HepG2 (cell line): Measurements from ENCODE around the gene MYH9. TPM values are rescaled to one million over a fixed set of nuclear protein-coding genes. Genes with fewer than 3 reads are reported as not detected.

Experiments
- DNMT1 ChIP-seq: sonication (generic); formaldehyde crosslinking; IDR thresholded peaks from 2 replicates; pipeline ENCODE4 v1.5.1; 2020; ENCODE audit warnings: mild to moderate bottlenecking, missing genetic modification reagents
- EED ChIP-seq: sonication (generic); formaldehyde crosslinking; IDR thresholded peaks from 2 replicates; pipeline ENCODE4 v1.5.0; 2020; ENCODE audit warnings: mild to moderate bottlenecking, missing genetic modification reagents
- HDAC2 ChIP-seq: sonication (generic); formaldehyde crosslinking; IDR thresholded peaks from 2 replicates; pipeline ENCODE4 v1.4.0; 2020; ENCODE audit warnings: missing genetic modification reagents
- KLF12 ChIP-seq: sonication (generic); formaldehyde crosslinking; IDR thresholded peaks from 2 replicates; pipeline ENCODE4 v1.4.0; 2020; ENCODE audit warnings: missing genetic modification reagents, borderline replicate concordance
- NR2F6 ChIP-seq, 2 experiments: IDR thresholded peaks; 2 replicates each; pipeline ENCODE4 v1.6.1; 2016; ENCODE audit warnings: antibody characterized with exemption in 1 of 2, mild to moderate bottlenecking in 1 of 2
- SP140L ChIP-seq: sonication (generic); formaldehyde crosslinking; IDR thresholded peaks from 2 replicates; pipeline ENCODE4 v1.4.0; 2020; ENCODE audit warnings: missing genetic modification reagents, borderline replicate concordance
- TBX3 ChIP-seq: fragments of 450-650 bp; IDR thresholded peaks from 2 replicates; pipeline ENCODE4 v1.6.1; 2017; ENCODE audit warnings: antibody characterized with exemption, mild to moderate bottlenecking, inconsistent platforms, borderline replicate concordance
- ZFAT ChIP-seq: sonication (generic); formaldehyde crosslinking; conservative IDR thresholded peaks from 2 replicates; pipeline ENCODE4 v1.8.1; 2023; ENCODE audit warnings: missing genetic modification reagents, inconsistent platforms
- ZFP62 ChIP-seq: sonication (generic); formaldehyde crosslinking; IDR thresholded peaks from 2 replicates; pipeline ENCODE4 v1.4.0; 2020; ENCODE audit warnings: missing genetic modification reagents
- ZNF282 ChIP-seq: fragments of 450-650 bp; IDR thresholded peaks from 2 replicates; pipeline ENCODE4 v1.6.1; 2018; ENCODE audit not compliant: partially characterized antibody
- ZNF333 ChIP-seq: sonication (generic); formaldehyde crosslinking; IDR thresholded peaks from 2 replicates; pipeline ENCODE4 v1.4.0; 2020; ENCODE audit warnings: mild to moderate bottlenecking, missing genetic modification reagents, borderline replicate concordance
- ZNF430 ChIP-seq: sonication (generic); formaldehyde crosslinking; IDR thresholded peaks from 2 replicates; pipeline ENCODE4 v1.9.0; 2021; ENCODE audit warnings: mild to moderate bottlenecking, missing genetic modification reagents
- ZNF660 ChIP-seq: sonication (generic); formaldehyde crosslinking; IDR thresholded peaks from 2 replicates; pipeline ENCODE4 v1.5.1; 2020; ENCODE audit warnings: mild to moderate bottlenecking, low read depth, missing genetic modification reagents, borderline replicate concordance
- polyA plus RNA-seq, 8 experiments: library from polyadenylated mRNA; depleted of rRNA in 3 of 8; stranded (reverse) in 7 of 8; unstranded in 1 of 8; fragments of >200 nt; fragmentation: Illumina TruSeq in 4 of 8; extraction: Trizol in 4 of 8; gene quantifications; 2 replicates each; pipeline versions ENCODE4 v1.2.1 to v1.2.3, GENCODE V29; 2011 to 2016; ENCODE audit warnings: low read depth in 4 of 8, missing spikeins in 1 of 8, mixed read lengths in 1 of 8; ENCODE audit not compliant: insufficient read depth in 1 of 8
- total RNA-seq, 5 experiments: library from RNA; depleted of rRNA; stranded (reverse); fragments of >200 nt; fragmentation: Illumina TruSeq; extraction: Trizol; gene quantifications; 2 replicates each; pipeline ENCODE4 v1.2.3, GENCODE V29; 2016; ENCODE audit warnings: low read depth in 1 of 5
- TF ChIP-seq, protein P1 (sequence below): sonication (generic); formaldehyde crosslinking; IDR thresholded peaks from 2 replicates; pipeline ENCODE4 v1.5.0; 2020; ENCODE audit warnings: missing genetic modification reagents
- TF ChIP-seq, protein P2 (sequence below): sonication (generic); formaldehyde crosslinking; IDR thresholded peaks from 2 replicates; pipeline ENCODE4 v1.4.0; 2020; ENCODE audit warnings: mild to moderate bottlenecking, low read depth, missing genetic modification reagents
- TF ChIP-seq, protein P3 (sequence below): IDR thresholded peaks from 2 replicates; pipeline ENCODE4 v1.6.1; 2018; ENCODE audit warnings: missing genetic modification reagents, mild to moderate bottlenecking, missing compliant biosample characterization

MYH9 gene
- total and polyA plus RNA-seq, 2 of the 13 experiments (the other 11 are each of a cell fraction or from before 2014, with no cell fraction given) = 50.7 to 98.5 TPM

DNA sequence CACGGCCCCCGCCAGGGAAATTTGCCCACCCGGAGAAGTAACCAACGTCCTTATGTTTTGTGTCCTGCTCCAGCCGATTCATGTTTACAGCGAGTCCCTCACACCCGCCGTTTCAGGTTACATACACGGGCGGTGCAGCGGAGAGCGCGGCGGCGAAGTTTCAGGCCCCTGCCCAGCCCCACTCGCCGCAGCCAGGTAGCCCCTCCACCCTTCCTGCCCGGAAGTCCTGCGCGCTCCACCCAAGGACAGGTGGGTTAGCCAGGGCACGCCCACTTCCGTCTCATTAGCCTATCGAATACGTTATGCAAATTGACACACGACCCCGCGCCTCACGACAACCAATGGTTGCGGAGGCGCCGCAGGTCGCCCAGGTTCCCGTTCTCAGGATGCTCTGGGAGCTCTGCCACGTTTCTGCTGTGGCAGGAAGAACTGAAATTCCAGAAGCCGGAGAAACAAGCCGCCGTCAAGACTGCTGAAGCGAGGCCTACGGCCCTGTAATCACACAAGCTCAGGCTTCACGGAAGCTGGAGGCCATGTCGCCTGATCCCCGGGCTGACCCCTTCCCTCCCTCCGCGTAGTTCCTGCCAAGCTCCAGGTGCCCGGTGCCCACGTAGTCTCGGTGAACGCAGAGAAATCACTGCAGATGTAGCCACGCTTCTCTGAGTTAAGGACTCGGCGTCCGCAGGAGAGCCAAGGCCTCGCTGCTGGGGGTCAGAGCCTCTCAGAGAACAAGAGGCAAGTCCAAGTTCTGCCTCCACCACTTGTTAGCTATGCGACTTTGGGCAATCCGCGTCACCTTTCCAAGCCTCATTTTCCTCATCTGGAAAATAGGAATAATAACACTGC lies 22.4 kb upstream of the MYH9 start (continued):
- TF ChIP-seq, protein P1, sequence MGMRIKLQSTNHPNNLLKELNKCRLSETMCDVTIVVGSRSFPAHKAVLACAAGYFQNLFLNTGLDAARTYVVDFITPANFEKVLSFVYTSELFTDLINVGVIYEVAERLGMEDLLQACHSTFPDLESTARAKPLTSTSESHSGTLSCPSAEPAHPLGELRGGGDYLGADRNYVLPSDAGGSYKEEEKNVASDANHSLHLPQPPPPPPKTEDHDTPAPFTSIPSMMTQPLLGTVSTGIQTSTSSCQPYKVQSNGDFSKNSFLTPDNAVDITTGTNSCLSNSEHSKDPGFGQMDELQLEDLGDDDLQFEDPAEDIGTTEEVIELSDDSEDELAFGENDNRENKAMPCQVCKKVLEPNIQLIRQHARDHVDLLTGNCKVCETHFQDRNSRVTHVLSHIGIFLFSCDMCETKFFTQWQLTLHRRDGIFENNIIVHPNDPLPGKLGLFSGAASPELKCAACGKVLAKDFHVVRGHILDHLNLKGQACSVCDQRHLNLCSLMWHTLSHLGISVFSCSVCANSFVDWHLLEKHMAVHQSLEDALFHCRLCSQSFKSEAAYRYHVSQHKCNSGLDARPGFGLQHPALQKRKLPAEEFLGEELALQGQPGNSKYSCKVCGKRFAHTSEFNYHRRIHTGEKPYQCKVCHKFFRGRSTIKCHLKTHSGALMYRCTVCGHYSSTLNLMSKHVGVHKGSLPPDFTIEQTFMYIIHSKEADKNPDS (CRISPR knock-in tag) = no peak
- TF ChIP-seq ZNF282 (no peak), ZFAT (CRISPR knock-in tag) (no peak), DNMT1 (CRISPR knock-in tag) (no peak), ZNF660 (CRISPR knock-in tag) (no peak), ZNF333 (peak; percentile 60; the same call in 1 of the 2 replicates), EED (no peak), KLF12 (CRISPR knock-in tag) (peak; percentile 98; the same call in 1 of the 2 replicates), SP140L (CRISPR knock-in tag) (no peak), ZNF430 (CRISPR knock-in tag) (peak; percentile 78; the same call in 1 of the 2 replicates), HDAC2 (peak; percentile 15; the same call in 1 of the 2 replicates), NR2F6 (IDR thresholded peaks at IDR 0.05) (no peak), NR2F6 (CRISPR knock-in tag; IDR thresholded peaks at IDR 0.05) (peak; percentile 32; the same call in 1 of the 2 replicates), TBX3 (no peak), ZFP62 (no peak)
- TF ChIP-seq, protein P2, sequence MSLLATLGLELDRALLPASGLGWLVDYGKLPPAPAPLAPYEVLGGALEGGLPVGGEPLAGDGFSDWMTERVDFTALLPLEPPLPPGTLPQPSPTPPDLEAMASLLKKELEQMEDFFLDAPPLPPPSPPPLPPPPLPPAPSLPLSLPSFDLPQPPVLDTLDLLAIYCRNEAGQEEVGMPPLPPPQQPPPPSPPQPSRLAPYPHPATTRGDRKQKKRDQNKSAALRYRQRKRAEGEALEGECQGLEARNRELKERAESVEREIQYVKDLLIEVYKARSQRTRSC (CRISPR knock-in tag) = no peak
- TF ChIP-seq, protein P3, sequence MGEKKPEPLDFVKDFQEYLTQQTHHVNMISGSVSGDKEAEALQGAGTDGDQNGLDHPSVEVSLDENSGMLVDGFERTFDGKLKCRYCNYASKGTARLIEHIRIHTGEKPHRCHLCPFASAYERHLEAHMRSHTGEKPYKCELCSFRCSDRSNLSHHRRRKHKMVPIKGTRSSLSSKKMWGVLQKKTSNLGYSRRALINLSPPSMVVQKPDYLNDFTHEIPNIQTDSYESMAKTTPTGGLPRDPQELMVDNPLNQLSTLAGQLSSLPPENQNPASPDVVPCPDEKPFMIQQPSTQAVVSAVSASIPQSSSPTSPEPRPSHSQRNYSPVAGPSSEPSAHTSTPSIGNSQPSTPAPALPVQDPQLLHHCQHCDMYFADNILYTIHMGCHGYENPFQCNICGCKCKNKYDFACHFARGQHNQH = peak; percentile 78; the same call in 1 of the 2 replicates
